Neural progenitor cell (in vitro differentiated cells): ENCODE data around the gene ABLIM2.

Experiments
- CTCF ChIP-seq: fragments of 200-600 bp; sonication (generic); IDR thresholded peaks from 2 replicates; pipeline ENCODE4 v1.5.1; 2017; ENCODE audit warnings: antibody characterized with exemption, mild to moderate bottlenecking
- EZH2 ChIP-seq: fragments of 200-600 bp; sonication (generic); IDR thresholded peaks from 2 replicates; pipeline ENCODE4 v1.6.1; 2017; ENCODE audit warnings: antibody characterized with exemption, mild to moderate bottlenecking, moderate library complexity

DNA sequence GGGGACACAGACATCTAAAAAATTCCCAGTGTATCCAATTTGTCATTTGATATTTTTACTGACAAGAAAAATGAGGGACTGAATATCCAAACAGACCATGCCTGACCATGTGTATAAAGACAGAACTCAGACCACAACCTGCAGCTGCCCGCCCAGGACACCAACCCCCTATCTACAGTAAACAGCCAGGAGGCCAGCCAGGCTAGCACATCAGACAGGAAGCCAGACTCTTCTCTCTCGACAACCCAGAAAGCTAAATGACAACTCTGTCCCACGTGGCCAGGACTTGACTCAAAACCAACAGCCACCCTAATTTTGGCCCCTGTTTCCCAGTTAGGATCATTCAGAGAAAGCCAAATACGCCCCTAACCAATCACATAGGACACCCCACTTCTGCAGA is 234.0 kb downstream of the ABLIM2 start:
- TF ChIP-seq EZH2 (no peak), CTCF (no peak)
